GM15510 (cell line): Measurements from ENCODE around the gene FBXO3.

Experiments used
- POLR2A ChIP-seq: IDR thresholded peaks from 3 replicates; pipeline ENCODE4 v1.6.1; 2011; ENCODE audit warnings: borderline replicate concordance; ENCODE audit not compliant: insufficient read length; ENCODE audit errors: extremely low read depth

Gene FBXO3

DNA sequence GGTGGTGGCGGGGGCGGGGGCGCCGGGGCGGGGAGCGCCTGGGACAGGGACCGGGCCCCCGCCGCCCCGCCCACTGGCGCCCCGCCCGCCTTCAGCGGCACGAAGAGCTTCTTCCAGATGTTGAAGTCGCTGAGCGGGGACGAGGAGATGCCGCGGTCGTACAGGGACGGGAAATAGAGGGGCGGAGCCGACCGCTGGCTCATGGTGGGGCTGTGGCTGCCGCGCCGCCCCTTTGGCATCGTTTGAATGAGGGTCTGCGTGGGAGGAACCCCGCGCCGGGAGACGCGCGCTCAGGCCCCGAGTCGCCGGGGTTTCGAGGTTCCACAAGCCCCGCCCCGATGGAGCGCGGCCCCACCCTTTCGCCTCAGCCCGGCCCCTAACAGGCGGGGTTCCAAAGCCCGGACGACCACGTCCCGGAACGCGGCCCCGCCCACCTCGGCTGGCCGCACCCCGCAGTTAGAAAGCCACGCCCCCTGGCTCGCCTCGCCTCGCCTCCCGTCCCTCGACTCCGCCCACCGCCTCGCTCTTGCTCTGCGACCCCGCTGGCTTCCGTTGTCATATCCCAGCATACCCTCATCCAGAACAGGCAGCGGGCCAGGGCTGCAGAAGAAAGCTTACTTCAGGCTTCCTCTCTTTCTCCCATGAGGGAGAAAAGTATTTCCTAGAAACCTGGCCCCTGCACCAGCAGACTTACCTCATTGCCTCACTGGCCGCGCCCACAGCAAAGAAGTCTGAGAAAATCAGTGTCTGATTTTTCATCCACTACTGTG lies 73.6 kb downstream of the FBXO3 start, which contains the start of gene C11orf91:
Gene C11orf91 (minus strand): TSS at position 325 of the 770 bp plus-strand sequence. CDS start 86 bp downstream, at position 239.
- TF ChIP-seq POLR2A: peak; percentile 28

DNA sequence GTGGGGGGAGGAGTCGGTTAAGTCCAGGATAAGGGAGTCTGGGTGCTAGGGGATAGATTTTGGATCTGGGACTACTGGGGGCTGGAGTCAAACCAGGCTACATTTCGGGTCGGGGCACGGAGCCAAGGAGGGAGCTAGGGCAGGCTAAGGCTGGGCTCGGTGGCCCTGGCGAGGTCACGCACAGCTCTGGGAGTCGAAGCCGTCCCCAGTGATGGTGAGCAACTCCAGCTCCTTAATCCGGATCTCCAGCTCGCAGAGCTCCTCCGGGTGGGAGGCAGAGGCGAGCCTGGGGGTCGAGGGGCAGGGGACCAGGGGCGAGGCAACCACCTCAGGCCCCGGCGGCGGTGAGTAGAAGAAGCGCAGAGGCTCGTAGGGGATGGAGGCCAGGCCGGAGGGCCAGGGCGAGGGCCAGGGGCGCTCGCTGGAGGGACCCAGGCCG lies 74.2 kb downstream of the FBXO3 start:
- TF ChIP-seq POLR2A: no peak

DNA sequence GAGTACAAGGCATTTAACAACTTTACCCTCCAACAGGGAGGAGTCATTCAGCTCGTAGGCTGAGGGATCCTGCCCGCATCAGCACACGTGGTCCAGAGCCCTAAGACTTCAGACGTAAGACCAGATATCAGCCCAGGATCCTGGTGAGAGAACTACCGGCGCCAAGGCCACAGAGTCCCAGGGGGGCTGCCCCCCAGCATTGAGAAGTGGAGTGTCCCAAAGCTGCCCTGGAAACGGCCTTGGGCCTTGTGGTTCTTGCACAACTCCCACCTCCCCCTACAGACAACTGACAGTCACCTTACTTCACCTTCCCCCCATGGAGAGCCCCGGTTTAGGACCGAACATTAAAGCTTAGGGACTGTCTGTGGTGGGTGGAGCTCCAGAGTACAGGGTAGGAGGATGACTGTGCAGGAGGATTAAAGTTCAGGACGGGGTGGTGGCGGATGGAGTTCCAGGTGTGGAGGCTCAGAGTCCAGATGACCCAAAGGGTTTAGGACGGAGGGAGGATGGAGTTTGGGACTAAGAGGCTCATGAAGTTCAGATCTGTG lies 74.7 kb downstream of the FBXO3 start:
- TF ChIP-seq POLR2A: no peak

DNA sequence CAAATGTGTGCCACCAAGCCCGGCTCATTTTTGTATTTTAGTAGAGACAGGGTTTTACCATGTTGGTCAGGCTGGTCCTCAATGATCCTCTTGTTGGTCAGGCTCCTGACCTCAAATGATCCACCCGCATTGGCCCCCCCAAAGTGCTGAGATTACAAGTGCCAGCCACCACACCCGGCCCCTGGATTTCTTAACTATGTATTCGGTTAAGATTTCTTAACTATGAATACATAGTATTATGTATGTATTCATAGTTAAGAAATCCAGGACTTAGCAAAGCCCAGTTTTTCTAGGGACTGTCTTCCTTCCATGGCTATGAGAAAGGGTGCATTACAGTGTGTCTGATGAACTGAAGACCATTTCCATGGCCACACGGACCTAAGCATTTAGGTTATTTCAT lies 75.4 kb downstream of the FBXO3 start:
- no peak for TF ChIP-seq POLR2A

DNA sequence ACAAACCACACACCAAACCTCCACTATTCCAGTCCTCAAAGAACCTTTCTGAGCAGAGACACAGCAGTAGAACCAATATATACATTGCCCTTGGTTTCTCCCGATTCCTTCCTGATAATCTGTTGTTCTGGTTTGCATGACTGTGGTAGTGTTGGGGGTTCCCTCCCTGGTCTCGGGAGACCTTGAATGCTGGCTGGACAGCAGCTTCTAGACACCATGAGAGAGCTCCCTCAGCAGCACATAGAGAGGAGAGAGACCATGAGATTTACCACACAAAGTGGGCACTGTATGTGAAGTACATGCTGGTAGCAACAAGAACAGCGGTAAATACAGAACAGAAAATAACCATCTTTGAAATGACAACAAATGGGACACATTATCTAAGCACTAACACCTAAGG lies 76.3 kb downstream of the FBXO3 start:
- no peak for TF ChIP-seq POLR2A

DNA sequence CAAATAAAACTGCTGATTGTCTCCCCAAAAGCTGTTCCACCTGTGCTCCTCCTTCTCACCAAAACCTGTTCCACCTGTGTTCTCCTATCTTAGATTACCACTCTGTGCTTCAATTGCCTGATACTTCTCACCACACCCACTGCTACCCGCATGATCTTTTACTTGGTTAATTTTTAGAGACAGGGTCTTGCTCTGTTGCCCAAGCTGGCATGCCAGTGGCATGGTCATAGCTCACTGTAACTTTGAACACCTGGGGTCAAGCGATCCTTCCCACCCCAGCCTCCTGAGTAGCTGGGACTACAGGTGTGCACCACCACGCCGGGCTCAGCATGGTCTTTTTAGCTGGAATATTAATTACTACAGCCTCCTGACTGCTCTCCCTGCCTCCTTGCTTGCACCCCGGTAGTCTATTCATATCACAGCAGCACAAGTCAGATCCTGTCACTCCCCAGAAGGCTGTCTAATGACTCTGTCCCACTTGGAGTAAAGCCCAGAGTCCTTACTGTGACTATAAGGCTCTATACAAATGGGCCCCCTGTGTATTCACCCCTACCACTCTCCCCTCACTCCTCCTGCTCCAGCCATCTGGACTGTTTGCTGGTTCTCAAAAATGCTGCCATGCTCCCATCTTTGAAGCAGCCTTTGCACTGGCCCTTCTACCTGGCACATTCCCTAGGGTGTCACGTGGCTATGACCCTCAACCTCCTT lies 77.2 kb downstream of the FBXO3 start:
- no peak for TF ChIP-seq POLR2A

DNA sequence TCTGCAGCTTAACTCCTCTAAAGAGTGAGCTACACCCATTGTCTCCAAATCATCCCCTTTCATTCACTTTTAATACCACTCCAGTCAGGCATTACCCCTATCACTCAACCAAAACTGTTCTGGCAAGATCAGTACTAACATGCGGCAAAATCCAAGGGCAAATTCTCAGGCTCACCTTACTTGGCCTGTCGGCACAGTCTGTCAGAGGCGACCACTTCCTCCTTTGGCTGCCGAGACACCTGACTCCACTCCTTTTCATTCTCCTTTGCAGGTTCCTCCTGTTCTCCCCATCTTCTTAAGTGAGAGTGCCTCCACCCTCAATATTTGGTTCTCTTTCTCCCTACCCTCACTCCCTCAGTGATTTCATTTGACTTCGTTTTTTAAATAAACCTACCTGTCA lies 77.9 kb downstream of the FBXO3 start:
- TF ChIP-seq POLR2A: no peak

DNA sequence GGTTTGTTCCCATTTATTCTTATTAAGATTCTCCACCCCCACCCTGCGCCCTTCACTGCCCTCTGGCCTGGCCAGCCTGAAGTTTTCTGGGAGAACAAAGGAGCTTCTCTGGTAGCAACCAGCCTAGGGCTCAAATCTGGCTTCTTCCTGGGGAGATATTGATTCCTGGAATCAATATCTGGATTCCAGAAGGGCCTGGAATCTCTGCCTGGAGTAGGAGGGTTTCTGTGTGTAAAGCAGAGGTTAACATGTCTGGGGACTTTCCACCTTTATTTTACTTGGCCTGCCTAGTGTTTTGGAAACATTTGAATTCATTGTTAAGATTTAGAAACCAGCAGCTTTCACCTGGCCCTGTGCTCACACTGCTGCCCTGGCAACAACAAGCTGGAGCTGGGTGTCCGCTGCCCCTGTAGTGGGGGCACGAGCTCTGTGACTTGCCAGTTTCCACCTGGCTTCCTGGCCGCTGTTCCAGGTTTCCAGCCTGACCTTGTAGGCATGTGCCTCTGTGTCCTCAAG lies 79.2 kb downstream of the FBXO3 start:
- no peak for TF ChIP-seq POLR2A

DNA sequence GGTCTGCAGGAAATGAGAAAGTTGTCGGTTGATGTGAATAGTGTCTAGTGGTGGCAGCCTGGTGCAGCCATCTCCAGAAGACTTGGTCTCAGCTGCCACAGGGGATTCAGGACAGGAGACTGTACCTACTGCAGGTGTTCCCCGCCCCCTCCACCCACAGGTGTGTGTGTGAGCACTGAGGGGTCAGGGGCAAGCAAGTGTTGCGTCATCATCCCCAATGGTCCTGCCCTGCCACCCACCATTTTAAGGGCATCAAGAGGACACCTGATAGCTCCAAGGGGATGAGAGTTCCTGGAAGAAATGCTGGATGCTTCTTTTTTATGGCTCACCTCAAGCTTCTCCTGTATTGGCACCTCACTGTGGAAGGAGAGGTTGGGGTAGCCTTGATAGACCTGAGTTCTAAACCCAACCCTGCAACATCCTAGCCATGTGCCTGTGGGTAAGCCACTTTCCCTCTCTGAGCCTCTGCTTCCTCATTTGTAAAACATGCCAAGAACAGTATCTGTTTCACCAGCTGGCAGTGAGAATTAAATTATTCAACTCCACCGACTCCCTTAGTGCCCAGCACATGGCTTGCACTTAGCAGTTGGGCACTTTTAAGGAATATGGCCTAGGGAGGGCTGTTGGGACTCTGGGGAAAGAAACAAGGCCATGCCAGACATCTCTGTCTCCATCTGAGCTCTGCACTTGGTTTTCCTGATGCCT lies 79.8 kb downstream of the FBXO3 start:
- TF ChIP-seq POLR2A: no peak

DNA sequence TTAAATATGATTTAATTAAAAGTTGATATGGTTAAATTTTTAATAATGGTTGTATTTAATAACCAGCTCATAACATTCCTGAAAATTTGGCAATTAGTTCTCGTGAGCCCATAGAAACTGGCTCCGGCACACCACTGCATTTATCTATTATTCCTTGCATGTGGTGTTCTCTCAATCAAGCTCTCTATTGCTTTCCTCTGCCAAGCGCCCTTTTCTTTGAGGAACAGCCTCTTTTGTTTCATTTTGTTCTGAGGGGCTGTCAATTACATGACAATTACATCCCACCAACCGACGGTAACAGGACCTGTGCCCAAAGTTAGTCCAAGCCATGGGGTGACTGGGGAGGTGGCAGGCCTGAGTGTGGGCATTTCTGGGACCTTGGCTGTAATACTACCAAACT lies 81.8 kb downstream of the FBXO3 start:
- TF ChIP-seq POLR2A: no peak

DNA sequence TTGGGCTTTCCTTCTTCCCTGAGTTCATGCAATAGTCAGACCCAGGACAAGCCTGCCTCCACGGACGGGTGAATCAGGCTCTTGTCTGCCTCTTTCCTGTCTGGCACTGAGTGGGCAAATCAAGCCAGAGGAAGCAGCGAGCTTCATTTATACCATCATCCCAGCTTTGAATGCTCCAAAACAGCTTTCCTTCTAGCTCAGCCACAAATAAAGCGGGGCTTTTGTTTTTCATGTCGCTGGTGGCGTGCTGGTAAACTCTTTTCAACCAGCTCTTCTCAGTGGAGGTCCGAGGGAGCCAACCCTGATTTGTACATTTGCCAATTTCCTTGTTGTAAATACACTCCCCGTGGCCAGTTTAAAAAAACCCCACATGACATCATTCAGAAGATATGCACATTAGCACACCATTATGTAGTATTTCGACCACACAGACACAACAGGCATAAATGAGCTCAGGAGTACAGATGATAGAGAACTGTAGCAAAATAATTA lies 82.3 kb downstream of the FBXO3 start:
- no peak for TF ChIP-seq POLR2A

DNA sequence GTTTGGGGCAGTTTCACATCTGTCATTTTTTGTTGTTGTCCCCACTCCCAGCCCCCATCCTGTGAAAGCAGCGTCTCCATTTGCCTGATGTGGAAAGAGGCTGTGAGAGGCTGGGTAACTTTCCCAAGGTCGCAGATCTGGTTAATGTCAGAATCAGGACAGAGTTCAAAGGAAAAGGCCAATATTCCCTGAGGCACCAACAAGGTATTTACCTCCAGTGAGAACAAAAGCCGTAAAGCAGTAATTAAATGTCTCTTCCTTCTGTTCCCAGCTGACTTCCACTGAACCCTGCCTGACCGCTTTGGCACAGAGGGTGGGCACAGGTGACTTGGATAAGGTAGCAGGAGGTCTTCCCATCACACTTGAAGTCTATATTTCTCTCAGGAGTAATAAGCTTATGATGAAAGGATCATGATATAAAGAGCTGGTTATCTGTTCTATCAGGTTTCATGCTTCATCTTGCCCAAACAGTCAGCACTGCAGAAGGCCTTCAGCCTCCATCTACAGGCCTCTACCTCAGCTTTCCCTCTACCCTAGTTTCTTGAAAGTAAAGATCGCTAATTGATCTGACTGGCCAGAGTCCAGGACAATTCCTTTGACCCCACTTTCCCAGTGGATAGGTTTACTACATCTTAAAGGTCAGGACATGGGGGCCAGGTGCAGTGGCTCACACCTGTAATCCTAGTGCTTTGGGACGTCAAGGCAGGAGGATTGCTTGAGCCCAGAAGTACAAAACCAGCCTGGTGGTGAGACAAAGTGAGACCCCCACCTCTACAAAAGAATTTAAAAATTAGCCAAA lies 83.1 kb downstream of the FBXO3 start:
- TF ChIP-seq POLR2A: no peak
